ENCODE measurements around the gene SCGB2B2. TPM values are rescaled to one million over a fixed set of nuclear protein-coding genes. Genes with fewer than 3 reads are reported as not detected.
"Not testable (repeated sequence)": the region's sequence is repeated elsewhere in the genome, so short reads cannot be mapped to it uniquely, and the experiment has no call there.

Gene SCGB2B2
- total RNA-seq, 1 experiment from 2014 or later = 0.59 TPM

GRCh38 chr19:34686455-34686854, 9.5 kb upstream of the SCGB2B2 start:
- Histone ChIP-seq H3K4me3 (ENCODE audit: low read depth in 2 of 2, low read length in 2 of 2) (no peak overlapping the region), H3K4me1 (ENCODE audit: control insufficient read depth, insufficient read depth, low read length) (no peaks in the 10 kb centered on the region), H3K27me3 (ENCODE audit: control insufficient read depth, insufficient read depth, low read length) (no peaks in the 10 kb centered on the region), H3K36me3 (ENCODE audit: control insufficient read depth, insufficient read depth, low read length) (peaks cover 10% of the 10 kb centered on the region; the same call in 1 of the 2 replicates), H3K9me3 (ENCODE audit: control insufficient read depth, insufficient read depth, low read depth, low read length) (peaks cover 58% of the 10 kb centered on the region), H3K27ac (ENCODE audit: low read length) (no peak overlapping the region)
- DNase-seq (ENCODE audit: low read depth, low spot score) = no peak
- POLR2A ChIA-PET = interaction anchor here (0.6 kb wide), 1 partner anchor 12 kb away, joined by 3 read pairs; no protein-coding TSS in a partner anchor
- TF ChIP-seq, protein P1, sequence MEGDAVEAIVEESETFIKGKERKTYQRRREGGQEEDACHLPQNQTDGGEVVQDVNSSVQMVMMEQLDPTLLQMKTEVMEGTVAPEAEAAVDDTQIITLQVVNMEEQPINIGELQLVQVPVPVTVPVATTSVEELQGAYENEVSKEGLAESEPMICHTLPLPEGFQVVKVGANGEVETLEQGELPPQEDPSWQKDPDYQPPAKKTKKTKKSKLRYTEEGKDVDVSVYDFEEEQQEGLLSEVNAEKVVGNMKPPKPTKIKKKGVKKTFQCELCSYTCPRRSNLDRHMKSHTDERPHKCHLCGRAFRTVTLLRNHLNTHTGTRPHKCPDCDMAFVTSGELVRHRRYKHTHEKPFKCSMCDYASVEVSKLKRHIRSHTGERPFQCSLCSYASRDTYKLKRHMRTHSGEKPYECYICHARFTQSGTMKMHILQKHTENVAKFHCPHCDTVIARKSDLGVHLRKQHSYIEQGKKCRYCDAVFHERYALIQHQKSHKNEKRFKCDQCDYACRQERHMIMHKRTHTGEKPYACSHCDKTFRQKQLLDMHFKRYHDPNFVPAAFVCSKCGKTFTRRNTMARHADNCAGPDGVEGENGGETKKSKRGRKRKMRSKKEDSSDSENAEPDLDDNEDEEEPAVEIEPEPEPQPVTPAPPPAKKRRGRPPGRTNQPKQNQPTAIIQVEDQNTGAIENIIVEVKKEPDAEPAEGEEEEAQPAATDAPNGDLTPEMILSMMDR (IDR thresholded peaks at IDR 0.05) = no peak
- TF ChIP-seq POLR2AphosphoS5 (IDR thresholded peaks at IDR 0.05; ENCODE audit: low read depth, low read length) = no peak
- no peak for TF ChIP-seq SIN3A (IDR thresholded peaks at IDR 0.05; ENCODE audit: borderline replicate concordance, insufficient read depth, low read depth, low read length)
- no peak for TF ChIP-seq REST (IDR thresholded peaks at IDR 0.05; ENCODE audit: insufficient read depth in 1 of 2, low read depth in 2 of 2, low read length in 1 of 2)
- no peak for TF ChIP-seq TCF7L2 (IDR thresholded peaks at IDR 0.05; ENCODE audit: low read depth, low read length)
- intact Hi-C loops (cut with micrococcal nuclease; ENCODE audit: unreplicated experiment) = no loop called here
- CTCF ChIA-PET = no interaction called here
- BruUV-seq (replicated peaks) = no TSS peak
- in situ Hi-C loops (cut with HindIII; ENCODE audit: low pct_unique_long_range_greater_than_20kb, low sequenced_read_pairs) = loop anchor here (5.0 kb wide), 1 partner anchor 51 kb away; no protein-coding TSS in a partner anchor
- ATAC-seq = 0 out of 2 replicates have a peak, but pooled peaks have one; percentile 26

DNA sequence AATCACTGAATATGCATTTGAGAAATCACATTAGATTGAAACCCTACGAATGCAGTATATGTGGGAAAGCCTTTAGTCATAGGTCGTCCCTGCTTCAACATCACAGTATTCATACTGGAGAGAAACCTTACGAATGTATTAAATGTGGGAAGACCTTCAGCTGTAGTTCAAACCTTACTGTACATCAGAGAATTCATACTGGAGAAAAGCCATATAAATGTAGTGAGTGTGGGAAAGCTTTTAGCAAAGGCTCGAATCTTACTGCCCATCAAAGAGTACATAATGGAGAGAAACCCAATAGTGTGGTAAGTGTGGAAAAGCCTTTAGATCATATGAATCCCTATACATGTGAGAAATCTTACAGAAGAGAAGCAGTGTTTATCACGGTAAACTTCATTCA, 8.3 kb upstream of the SCGB2B2 start:
- H3K27ac ChIP-seq (ENCODE audit: low read length); H3K27me3 ChIP-seq (ENCODE audit: control insufficient read depth, insufficient read depth, low read length); ATAC-seq; CTCF ChIA-PET; intact Hi-C loops (cut with micrococcal nuclease; ENCODE audit: unreplicated experiment); H3K4me1 ChIP-seq (ENCODE audit: control insufficient read depth, insufficient read depth, low read length); POLR2A ChIA-PET; BruUV-seq (replicated peaks); DNase-seq (ENCODE audit: low read depth, low spot score); H3K4me3 ChIP-seq (ENCODE audit: low read depth in 2 of 2, low read length in 2 of 2): not testable (repeated sequence)
- H3K9me3 ChIP-seq (ENCODE audit: control insufficient read depth, insufficient read depth, low read depth, low read length) = peaks cover 69% of the 10 kb centered on the region
- in situ Hi-C loops (cut with HindIII; ENCODE audit: low pct_unique_long_range_greater_than_20kb, low sequenced_read_pairs) = loop anchor here (5.0 kb wide), 1 partner anchor 52 kb away; no protein-coding TSS in a partner anchor
- peaks cover 10% of the 10 kb centered on the region; the same call in 1 of the 2 replicates for H3K36me3 ChIP-seq (ENCODE audit: control insufficient read depth, insufficient read depth, low read length)

DNA sequence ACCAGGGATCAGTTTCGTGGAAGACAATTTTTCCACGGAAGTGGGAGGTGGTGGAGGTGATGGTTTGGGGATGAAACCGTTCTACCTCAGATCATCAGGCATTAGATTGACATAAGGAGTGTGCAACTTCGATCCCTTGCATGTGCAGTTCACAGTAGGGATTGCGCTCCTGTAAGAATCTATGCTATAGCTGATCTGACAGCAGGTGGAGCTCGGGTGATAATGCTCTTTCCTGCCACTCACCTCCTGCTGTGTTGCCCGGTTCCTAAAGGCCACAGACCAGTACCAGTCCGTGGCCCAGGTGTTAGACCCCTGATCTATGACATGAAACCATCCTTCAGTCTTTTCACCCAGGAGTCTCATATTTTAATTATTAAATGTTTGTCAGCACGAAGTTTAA, 4.5 kb upstream of the SCGB2B2 start:
- CTCF ChIA-PET = no interaction called here

More for the DNA sequence above, 4.5 kb upstream of the SCGB2B2 start:
- H3K9me3 ChIP-seq (ENCODE audit: control insufficient read depth, insufficient read depth, low read depth, low read length) = peaks cover 84% of the 10 kb centered on the region
- in situ Hi-C loops (cut with HindIII; ENCODE audit: low pct_unique_long_range_greater_than_20kb, low sequenced_read_pairs) (no loop called here), intact Hi-C loops (cut with micrococcal nuclease; ENCODE audit: unreplicated experiment) (no loop called here)
- no peak for TF ChIP-seq REST (IDR thresholded peaks at IDR 0.05; ENCODE audit: insufficient read depth in 1 of 2, low read depth in 2 of 2, low read length in 1 of 2)
- DNase-seq (ENCODE audit: low read depth, low spot score) = no peak
- H3K36me3 ChIP-seq (ENCODE audit: control insufficient read depth, insufficient read depth, low read length) = peaks cover 10% of the 10 kb centered on the region; the same call in 1 of the 2 replicates
- ATAC-seq = no peak
- H3K4me1 ChIP-seq (ENCODE audit: control insufficient read depth, insufficient read depth, low read length) = peaks cover 6% of the 10 kb centered on the region; the same call in 1 of the 2 replicates
- POLR2A ChIA-PET = no interaction called here
- H3K4me3 ChIP-seq (ENCODE audit: low read depth in 2 of 2, low read length in 2 of 2) = no peak overlapping the region
- BruUV-seq (replicated peaks) = no TSS peak
- H3K27ac ChIP-seq (ENCODE audit: low read length) = no peak overlapping the region
- no peaks in the 10 kb centered on the region for H3K27me3 ChIP-seq (ENCODE audit: control insufficient read depth, insufficient read depth, low read length)

Data from Panc1 (cell line).